Embryonic facial prominence (tissue), 1 donor: ENCODE measurements around the gene SIM2.

Experiments
- DNase-seq: peaks from one replicate; pipeline ENCODE4 v3.0.0-alpha.2; 2016; ENCODE audit errors: extremely low spot score

The SIM2 gene

DNA sequence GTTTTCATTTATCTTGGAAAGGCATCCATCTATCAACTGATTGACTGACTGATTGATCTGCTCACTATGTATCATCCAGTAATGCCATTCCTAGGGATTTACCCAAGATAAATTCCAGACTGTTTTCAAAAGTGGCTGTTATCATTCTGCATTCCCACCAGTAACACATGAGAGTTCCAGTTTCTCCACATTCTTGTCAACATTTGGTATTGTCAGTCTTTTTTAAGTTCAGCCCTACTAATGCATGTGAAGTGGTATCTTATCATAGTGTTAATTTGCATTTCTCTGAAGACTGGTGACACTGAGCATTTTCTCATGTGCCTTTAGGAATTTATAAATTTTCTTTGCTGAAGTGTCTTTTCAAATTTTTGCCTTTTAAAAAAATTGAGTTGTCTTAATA lies 99.6 kb downstream of the SIM2 start:
- no peak for DNase-seq
